Measurements from ENCODE around the gene PACSIN3. TPM values are rescaled to one million over a fixed set of nuclear protein-coding genes. Genes with fewer than 3 reads are reported as not detected.

PACSIN3 gene
- total RNA-seq, 1 donor from 2014 or later, result 57.4 TPM

DNA sequence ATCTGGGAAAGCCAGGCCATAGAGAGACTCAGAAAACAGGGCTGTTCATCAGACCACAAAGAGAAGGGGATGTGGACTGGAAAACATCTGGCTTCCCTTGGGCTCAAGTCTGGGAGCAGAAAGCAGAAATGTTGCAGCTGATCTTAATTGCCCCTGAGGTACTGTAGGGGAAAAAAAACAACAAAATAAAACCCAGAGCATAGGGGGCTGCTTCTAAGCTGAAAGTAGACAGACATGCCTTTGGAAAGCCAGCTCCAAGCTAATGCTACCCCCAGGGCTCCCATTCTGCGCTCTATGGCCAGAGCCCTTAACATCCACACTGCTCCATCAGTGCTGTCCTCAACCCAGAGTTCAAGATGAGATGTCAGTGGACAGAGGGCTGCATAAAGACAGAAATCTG is 2.0 kb upstream of the PACSIN3 start:
- Histone ChIP-seq H3K27me3 (ENCODE audit: control insufficient read depth, insufficient read depth, low read length) (no peaks in the 10 kb centered on the region), H3K36me3 (ENCODE audit: control insufficient read depth, insufficient read depth, low read length) (no peaks in the 10 kb centered on the region), H3K4me3 (ENCODE audit: low read depth, low read length) (no peak overlapping the region)
- TF ChIP-seq CTCF (IDR thresholded peaks at IDR 0.05; ENCODE audit: insufficient read depth, low read length, poor library complexity, severe bottlenecking), result no peak
- DNase-seq (ENCODE audit: low read depth), result no peak

- Histone ChIP-seq H3K4me3 (ENCODE audit: low read depth, low read length) (no peak overlapping the region), H3K36me3 (ENCODE audit: control insufficient read depth, insufficient read depth, low read length) (no peaks in the 10 kb centered on the region), H3K27me3 (ENCODE audit: control insufficient read depth, insufficient read depth, low read length) (no peaks in the 10 kb centered on the region)
- TF ChIP-seq CTCF (IDR thresholded peaks at IDR 0.05; ENCODE audit: insufficient read depth, low read length, poor library complexity, severe bottlenecking), result no peak
- no peak for DNase-seq (ENCODE audit: low read depth)
These were observed 1.5 kb upstream of the PACSIN3 start for GRCh38 chr11:47187723-47188122.

DNA sequence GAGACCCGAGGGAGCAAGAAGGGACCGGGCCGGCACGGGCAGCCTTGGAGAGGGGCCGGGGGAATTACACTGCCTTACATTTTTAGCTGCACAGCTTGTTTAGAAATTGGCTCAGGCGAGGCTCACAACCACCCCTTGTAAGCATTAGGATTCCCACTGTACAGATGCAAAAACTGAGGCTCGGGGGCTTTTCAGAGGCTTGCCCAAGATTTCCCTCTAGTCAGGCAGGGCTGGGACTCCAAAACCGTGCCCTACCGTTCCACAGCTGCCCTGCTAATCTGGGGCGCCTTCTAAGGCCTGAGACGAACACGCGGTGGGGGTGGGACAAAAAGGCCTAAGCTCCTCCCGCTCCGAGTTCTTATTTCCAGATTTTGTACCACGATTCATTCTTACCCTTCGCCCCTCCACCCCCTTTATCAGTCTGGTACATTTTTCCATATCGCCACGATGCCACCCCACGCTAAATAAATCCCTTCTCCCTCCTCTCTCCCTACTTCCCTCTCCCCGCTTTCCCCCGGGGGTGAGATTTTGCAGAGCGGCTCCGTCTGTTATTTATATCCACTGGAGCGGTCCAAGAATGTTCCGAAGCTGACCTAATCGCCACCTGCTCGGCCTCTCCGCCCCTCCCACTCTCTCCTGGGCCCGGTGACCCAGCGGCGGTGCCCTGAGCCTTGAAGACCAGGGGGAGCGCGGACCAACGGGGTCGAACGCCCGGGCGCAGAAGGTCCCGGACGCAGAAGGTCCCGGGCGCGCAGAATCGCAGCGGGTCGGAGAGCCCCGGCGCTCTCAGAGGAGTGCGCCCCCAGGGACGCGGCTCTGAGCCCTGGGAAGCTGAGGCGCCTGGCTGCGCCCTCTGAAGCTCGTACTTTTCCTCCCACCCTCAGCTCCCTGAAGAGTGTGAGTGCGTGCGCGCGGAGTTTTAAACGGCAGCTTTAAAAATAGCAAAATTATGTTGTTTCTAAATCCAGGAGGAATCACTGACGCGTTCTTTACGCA is 764 bp upstream of the PACSIN3 start:
- no peak for DNase-seq (ENCODE audit: low read depth)

DNA sequence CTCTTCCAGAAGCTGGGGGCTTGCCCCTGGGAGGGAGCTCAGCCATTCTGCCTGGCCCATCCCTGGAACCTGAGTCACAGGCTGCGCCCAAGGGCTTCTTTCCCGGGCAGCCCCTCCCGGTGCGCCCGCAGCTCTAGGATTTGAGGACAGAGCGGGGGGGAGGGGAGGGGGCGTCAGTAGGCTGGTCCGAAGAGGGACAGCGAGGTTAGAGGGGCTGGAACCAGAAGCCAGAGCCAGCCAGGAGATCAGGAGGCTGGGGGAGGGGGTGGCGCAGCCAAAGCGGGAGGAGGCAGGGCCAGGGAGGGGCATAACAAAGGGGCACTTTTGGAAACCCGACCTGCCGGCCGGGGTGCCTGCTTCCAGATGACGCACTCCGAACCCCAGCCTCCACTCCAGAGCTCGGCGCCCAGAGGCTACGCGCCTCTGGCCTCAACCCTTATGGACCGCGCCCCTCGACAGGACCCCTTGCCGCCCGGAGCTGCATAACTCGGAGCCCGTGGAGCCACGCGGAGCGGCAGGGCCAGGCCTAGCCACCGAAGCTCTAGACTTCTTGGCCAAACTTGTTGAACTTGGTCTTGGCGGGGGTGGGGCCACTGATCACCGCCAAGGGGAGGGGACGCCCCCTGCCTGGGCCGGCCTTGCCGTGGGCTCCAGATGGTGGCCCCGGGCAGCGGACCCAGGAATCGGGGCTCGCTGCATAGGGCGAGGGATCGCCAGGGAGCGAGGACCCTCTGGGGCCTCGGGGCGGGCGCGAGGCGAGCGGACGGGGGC is 744 bp downstream of the PACSIN3 start:
- no peak for TF ChIP-seq CTCF (IDR thresholded peaks at IDR 0.05; ENCODE audit: insufficient read depth, low read length, poor library complexity, severe bottlenecking)
- H3K4me3 ChIP-seq (ENCODE audit: low read depth, low read length), result peak overlapping the region; percentile 61
- no peak for DNase-seq (ENCODE audit: low read depth)

More for the DNA sequence above, 764 bp upstream of the PACSIN3 start:
- no peak for TF ChIP-seq CTCF (IDR thresholded peaks at IDR 0.05; ENCODE audit: insufficient read depth, low read length, poor library complexity, severe bottlenecking)
- Histone ChIP-seq H3K36me3 (ENCODE audit: control insufficient read depth, insufficient read depth, low read length) (no peaks in the 10 kb centered on the region), H3K4me3 (ENCODE audit: low read depth, low read length) (peak overlapping the region; percentile 61), H3K27me3 (ENCODE audit: control insufficient read depth, insufficient read depth, low read length) (no peaks in the 10 kb centered on the region)

GRCh38 chr11:47184711-47185304 is 1.4 kb downstream of the PACSIN3 start:
- no peak for DNase-seq (ENCODE audit: low read depth)
- Histone ChIP-seq H3K27me3 (ENCODE audit: control insufficient read depth, insufficient read depth, low read length) (no peaks in the 10 kb centered on the region), H3K4me3 (ENCODE audit: low read depth, low read length) (peak overlapping the region; percentile 61), H3K36me3 (ENCODE audit: control insufficient read depth, insufficient read depth, low read length) (no peaks in the 10 kb centered on the region)
- TF ChIP-seq CTCF (IDR thresholded peaks at IDR 0.05; ENCODE audit: insufficient read depth, low read length, poor library complexity, severe bottlenecking), result no peak

More for the DNA sequence above, 744 bp downstream of the PACSIN3 start:
- Histone ChIP-seq H3K27me3 (ENCODE audit: control insufficient read depth, insufficient read depth, low read length) (no peaks in the 10 kb centered on the region), H3K36me3 (ENCODE audit: control insufficient read depth, insufficient read depth, low read length) (no peaks in the 10 kb centered on the region)

Measured in kidney epithelial cell (primary cell).